GM13977 (cell line): Measurements from ENCODE around the gene GIMAP8.
"Not testable (repeated sequence)": the region's sequence is repeated elsewhere in the genome, so short reads cannot be mapped to it uniquely, and the experiment has no call there.

Source experiments
- DNase-seq: peaks from one replicate; pipeline ENCODE4 v3.0.0; 2012; ENCODE audit warnings: low spot score
- in situ Hi-C: fragments of 300-500 bp; cut with MboI; formaldehyde crosslinking; loops from one replicate; pipeline ENCODE4 v1.12.0; 2022; ENCODE audit warnings: low sequenced_read_pairs, low pct_unique_long_range_greater_than_20kb, mixed read lengths, inconsistent platforms; ENCODE audit not compliant: unreplicated experiment
- TF ChIP-seq, protein P1 (sequence below): IDR thresholded peaks from 2 replicates; pipeline ENCODE4 v1.5.1; 2012; ENCODE audit warnings: mild to moderate bottlenecking, control low read depth; ENCODE audit not compliant: insufficient read depth; ENCODE audit errors: extremely low read depth, missing control alignments

GIMAP8 gene

DNA sequence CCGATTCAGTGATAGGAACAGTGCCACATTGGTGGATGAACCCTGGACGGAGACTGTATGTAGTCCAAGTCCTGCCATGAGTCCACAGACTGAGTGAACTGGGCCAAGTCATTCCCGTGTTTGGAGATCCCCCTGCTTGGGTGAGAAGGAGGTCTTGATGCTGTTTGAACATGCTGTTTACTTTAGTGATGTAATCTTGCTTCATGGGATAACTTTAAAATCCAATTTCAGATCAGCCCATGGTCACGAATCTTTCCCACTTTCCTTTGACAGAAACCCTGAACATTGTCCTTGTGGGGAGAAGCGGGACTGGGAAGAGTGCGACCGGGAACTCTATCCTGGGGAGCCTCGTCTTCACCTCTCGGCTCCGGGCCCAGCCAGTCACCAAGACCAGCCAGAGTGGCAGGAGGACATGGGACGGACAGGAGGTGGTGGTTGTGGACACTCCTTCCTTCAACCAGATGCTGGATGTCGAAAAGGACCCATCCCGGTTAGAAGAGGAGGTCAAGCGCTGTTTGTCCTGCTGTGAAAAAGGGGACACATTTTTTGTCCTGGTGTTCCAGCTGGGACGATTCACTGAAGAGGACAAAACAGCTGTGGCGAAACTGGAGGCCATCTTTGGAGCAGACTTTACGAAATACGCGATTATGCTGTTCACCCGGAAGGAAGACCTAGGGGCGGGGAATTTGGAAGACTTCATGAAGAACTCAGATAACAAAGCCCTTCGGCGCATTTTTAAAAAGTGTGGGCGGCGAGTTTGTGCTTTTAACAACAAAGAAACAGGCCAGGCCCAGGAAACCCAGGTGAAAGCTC is 26.6 kb downstream of the GIMAP8 start:
- no peak for DNase-seq
- in situ Hi-C loops = no loop called here
- TF ChIP-seq, protein P1, sequence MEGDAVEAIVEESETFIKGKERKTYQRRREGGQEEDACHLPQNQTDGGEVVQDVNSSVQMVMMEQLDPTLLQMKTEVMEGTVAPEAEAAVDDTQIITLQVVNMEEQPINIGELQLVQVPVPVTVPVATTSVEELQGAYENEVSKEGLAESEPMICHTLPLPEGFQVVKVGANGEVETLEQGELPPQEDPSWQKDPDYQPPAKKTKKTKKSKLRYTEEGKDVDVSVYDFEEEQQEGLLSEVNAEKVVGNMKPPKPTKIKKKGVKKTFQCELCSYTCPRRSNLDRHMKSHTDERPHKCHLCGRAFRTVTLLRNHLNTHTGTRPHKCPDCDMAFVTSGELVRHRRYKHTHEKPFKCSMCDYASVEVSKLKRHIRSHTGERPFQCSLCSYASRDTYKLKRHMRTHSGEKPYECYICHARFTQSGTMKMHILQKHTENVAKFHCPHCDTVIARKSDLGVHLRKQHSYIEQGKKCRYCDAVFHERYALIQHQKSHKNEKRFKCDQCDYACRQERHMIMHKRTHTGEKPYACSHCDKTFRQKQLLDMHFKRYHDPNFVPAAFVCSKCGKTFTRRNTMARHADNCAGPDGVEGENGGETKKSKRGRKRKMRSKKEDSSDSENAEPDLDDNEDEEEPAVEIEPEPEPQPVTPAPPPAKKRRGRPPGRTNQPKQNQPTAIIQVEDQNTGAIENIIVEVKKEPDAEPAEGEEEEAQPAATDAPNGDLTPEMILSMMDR = no peak

DNA sequence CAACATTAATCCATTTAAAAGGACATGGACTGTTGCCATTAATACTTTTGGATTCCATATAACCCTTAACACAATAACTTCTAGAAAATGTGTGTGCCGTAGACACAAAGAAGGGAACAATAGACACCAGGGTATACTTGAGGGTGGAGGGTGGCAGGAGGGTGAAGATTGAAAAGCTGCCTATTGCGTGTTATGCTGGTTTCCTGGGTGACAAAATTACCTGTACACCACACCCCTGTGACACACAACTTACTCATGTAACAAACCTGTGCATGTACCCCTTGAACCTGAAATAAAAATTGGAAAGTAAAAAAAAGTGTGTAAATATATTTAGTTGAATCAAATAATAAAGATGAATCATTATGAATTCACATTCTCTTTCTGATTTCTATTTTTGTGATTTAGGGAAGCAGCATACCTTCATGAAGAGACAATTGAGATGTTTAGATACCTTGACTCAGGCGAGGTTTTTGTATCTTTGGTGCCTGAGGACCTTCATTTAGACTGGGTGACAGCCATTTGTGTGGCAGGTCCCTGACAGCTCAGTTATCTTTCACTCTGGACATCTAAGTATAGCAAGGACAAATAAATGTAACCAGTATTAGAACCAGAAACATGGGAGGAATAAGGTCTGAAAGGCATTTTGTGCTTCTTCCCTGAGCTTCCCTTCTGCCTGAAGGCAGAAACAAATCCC is 28.7 kb downstream of the GIMAP8 start:
- TF ChIP-seq, protein P1 = no peak
- no peak for DNase-seq
- in situ Hi-C loops = no loop called here

DNA sequence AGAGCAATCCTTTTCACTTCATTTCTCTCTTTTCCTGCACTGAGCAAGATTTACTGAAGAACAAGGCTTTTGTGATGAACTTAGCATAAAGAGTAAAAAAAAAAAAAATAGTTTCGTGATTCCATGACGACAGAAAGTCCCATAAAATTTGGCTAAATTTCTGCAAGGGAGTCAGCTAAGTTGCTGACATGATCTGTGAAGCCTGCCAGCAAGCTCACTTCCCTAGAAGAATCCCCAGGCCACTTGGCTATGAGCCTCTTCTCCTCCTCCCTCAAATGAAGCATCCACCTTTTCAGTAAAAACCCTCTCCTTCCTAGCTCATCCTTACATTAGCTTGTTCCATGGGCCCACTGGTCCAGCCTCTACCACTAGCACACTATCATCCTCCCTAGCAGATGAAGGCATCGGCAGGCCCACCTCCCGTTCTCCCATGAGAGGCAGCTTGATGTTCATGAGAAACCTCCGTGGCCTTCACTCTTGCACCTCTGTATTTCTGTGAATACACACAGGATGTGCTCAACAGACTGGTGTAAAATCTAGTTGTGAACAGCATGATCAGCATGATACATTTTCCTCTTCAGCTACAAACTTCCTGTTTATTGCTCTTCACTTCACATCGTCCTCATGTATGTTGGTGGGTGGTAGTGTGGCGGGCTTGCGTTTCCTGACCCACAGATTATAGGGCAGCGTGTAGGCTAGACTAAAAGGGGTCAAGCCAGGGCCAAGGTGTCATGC is 30.9 kb downstream of the GIMAP8 start:
- no peak for DNase-seq
- TF ChIP-seq, protein P1 = no peak
- in situ Hi-C loops = no loop called here

DNA sequence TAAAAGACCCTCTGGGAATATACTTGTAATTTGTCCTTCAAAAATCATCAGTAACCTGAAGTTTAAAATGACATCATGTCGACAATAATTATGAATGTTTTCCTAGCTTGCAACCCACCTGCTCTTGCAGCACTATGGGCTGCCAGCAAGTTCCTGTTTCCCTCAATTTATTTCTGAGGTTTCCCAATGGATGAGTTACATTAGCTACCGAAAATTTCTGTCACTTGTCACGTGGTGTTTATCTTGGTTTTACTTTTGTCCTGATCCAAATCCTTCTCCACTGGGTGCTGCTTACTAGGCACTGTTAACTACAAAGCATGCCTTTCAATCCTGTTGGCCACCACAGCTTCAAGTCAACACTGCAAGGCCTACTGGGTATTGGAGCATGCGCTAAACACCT is 31.5 kb downstream of the GIMAP8 start:
- TF ChIP-seq, protein P1 = no peak
- no peak for DNase-seq
- in situ Hi-C loops = no loop called here

DNA sequence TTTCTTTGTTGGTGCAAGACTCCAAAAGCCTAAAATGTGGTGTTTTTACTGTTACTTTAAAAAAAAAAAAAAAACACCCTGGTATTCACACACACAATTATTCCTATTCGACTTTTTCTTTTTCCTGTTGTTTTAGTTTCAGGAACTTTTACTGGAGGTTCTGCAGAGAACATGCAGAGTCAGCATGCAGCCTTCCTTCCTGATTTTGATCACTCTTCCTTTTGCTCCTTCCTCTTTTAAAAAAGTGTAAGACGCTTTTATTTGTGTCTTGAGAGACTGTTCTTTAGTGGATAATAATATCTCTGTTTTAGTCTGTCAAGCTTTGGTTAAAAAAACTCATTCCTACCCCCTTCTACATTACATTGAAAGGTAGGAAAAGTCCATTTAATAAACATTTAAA is 33.1 kb downstream of the GIMAP8 start:
- in situ Hi-C loops, DNase-seq: not testable (repeated sequence)

DNA sequence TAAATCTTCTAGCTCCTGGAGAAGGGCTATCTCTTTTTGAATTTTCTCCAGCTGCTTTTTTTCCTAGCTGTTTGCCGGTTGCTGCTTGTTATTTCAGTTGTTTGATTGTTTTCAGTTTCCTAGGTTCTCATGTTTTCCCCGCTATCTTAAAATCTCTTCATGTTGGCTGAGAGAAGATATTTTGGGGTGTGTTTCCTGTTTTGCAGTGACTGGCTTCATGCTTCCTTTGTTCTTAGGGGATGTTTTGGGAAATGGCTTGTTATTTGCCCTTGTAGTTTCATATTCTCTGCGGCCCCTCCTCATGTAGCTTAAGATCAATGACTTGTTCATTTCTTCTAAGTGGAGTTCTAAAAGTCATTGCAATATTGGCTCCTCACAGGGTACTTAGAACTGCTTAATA is 33.6 kb downstream of the GIMAP8 start:
- in situ Hi-C loops, DNase-seq: not testable (repeated sequence)

DNA sequence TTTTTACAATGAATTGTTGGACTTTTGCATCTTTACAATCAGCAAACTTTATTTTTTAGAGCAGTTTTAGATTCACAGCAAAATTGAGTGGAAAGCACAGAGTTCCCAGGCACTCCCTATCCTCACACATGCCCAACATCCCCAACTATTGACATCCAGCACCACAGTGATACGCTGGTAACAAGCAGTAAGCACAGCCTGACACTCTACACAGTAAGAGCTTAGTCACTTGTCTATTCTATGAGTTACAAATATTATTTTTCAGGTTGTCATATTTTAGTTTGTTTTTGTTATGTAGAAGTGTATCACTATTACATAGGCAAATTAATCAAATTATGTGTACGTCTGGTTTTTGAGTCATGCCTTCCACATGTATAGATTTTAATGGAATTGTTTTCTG is 37.2 kb downstream of the GIMAP8 start:
- TF ChIP-seq, protein P1 = no peak
- in situ Hi-C loops = no loop called here
- no peak for DNase-seq
